NCI-H2081 (cell line): ENCODE measurements around the gene CTSF.
A peak's percentile ranks its signal among the peaks of the same experiment; 100 is the strongest.
"Not testable (repeated sequence)": the region's sequence is repeated elsewhere in the genome, so short reads cannot be mapped to it uniquely, and the experiment has no call there.

Experiments used
- DNase-seq, 2 experiments: peaks; one replicate each; lab custom pipeline; 2025; lab: John Stamatoyannopoulos, UW

Gene CTSF

DNA sequence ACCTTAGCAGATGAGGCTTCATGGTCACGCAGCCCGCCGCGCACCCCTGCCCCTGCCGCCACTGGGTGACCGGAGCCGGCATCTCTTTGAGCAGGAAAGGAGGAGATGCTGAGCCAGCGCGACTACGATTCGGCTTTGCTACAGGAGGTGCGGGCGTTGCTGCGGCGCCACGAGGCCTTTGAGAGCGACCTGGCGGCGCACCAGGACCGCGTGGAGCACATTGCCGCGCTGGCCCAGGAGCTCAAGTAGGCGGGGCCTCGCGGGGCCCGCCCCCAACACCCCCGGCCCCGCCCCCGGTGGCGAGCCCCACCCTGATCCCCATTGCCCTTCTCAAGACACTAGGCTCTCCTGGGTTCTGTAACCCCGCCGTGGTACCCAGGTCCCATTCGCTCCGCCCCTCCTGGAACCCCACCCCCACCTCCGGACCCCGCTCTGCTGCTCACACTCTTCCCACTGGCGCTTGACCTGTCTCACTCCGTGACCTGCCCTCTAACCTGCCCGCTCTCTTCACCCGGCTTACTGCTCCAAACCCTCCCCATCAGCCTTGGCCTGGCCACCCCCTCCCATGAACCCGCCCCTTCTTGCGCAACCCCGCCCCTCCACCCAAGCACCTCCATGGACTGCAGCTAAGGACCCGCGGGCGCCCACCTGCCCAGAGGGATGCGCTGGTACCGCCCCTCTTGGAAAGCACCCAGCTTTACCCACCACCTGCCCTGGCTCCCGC lies 9.1 kb downstream of the CTSF start:
- DNase-seq = no peak

DNA sequence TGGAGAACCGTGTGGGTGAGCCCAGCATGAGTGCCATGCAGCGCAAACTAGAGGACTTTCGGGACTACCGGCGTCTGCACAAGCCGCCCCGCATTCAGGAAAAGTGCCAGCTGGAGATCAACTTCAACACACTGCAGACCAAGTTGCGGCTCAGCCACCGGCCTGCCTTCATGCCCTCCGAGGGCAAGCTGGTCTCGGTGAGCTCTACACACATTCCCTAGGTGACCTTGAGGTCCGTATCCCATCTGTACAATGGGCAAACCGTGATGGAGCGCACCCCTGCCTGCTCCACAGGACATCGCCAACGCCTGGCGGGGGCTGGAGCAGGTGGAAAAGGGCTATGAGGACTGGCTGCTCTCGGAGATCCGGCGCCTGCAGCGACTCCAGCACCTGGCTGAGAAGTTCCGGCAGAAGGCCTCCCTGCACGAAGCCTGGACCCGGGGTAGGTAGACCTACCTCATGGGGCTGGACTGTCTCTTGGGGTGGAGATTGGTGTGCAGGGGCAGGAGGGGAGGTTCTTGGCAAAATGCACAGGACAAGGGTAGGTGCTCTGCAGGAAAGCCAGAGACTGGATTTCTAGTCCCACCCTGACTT lies 10.6 kb downstream of the CTSF start:
- DNase-seq = no peak

GRCh38 chr11:66556086-66556485 lies 12.3 kb downstream of the CTSF start:
- DNase-seq = no peak

GRCh38 chr11:66555416-66555815 lies 13.0 kb downstream of the CTSF start:
- DNase-seq = no peak

DNA sequence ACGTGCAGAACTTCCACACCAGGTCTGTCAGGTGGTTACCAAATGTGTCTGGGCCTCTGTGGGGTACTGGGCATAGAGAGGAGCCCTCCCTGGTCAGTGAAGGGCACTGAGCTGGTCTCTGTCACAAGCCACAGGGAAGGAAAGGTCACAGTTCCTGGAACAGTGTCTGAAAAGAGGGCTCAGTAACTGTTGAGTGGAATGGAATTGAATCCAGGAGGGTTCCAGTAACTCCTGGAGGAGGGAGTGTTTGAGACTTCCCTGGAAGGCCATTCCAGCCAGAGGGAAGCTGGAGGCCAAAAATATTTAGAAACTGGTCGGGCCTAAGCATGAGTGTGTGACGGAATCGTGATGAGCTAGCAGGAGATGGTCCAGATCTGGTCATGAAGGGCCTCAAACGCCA lies 13.8 kb downstream of the CTSF start:
- no peak for DNase-seq

GRCh38 chr11:66550887-66551286 lies 17.5 kb downstream of the CTSF start:
- no peak for DNase-seq

DNA sequence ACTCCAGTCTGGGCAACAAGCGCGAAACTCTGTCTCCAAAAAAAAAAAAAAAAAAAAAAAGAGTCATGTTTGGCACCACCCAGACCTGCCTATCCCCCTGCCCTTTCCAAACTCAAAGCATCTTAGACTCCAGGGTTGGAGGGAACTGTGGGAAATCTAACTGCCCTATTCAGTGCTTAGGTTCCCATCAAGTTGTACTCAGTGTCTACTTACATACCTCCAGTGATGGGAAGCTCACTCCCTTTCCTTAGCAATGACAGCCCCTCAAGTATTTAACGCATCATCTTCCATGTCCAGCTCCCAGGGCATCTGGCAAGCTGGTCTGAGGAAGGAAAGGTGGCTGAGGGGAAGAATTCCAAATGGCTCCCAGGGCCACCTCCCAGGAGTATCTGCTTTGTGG lies 18.7 kb downstream of the CTSF start:
- no peak for DNase-seq

DNA sequence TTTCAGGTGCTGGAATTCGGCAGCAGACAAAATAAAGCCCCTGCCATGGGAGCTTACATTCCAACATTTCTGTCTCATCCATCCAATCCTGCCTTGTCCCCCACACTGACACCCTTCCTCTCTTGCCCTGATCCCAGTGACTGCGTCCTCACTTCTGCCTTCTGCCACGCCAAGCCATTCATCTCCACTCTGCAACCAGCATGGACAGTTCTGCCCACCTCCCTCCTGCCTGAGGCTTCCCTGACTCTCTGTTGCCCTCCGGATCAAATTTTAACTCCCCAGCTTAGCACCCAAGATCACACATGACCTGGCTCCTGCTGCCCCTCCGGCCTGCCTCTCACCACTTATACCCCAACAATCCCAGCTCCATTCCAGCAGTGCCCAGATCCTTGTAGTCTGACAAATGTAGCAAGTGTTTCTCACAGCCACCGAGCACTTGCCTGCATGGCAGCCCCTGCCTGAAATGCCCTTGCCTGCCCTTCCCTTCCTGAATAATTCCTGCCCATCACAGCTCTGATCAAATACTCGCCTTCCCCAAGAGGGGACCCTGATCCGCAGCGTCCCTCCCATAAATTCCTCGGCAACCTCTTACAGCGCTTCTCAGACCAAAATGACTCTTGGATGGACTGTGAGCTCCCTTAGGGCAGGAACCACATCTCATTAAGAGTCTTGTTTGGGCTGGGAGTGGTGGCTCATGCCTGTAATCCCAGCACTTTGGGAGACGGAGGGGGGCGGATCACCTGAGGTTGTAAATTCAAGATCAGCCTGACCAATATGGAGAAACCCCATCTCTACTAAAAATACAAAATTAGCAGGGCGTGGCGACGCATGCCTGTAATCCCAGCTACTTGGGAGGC lies 19.4 kb downstream of the CTSF start:
- DNase-seq = no peak

- no peak for DNase-seq
Measured at GRCh38 chr11:66548041-66548440, 20.4 kb downstream of the CTSF start.

- DNase-seq = no peak
Measured at GRCh38 chr11:66547662-66548009, 20.8 kb downstream of the CTSF start.

GRCh38 chr11:66546966-66547661 lies 21.3 kb downstream of the CTSF start:
- DNase-seq = no peak

DNA sequence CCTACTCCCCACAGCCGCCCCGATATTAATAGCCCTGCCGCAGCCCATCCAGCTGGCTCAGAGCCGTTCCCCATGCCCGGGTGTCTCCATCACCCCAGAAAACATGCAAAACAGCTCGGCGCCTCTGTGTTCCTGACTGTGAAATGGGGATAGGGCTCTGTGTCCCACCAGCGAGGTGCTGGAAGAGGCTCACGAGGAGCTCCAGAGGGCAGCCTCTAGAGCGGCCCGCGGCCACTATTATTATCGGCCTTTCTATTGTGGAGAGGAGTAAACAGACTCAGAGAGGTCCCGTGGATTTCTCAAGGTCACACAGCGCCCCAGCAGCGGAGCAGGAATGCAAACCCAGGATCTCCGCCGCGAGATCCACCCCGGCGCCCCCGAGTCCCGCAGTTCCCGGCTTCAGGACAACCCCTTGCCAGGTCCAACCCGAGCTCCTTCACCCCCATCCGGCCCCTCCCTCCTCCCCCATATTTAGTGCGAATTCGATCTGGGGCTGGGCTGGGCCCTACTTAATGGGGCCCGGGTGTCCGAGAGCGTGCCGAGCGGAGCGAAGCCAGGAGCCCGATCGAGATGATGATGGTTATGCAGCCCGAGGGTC lies 21.9 kb downstream of the CTSF start, which contains the start of gene ACTN3:
ACTN3 (plus strand) TSS at position 536 of the 598 bp plus-strand sequence; CDS start at position 571, 35 bp downstream.
- DNase-seq = no peak

DNA sequence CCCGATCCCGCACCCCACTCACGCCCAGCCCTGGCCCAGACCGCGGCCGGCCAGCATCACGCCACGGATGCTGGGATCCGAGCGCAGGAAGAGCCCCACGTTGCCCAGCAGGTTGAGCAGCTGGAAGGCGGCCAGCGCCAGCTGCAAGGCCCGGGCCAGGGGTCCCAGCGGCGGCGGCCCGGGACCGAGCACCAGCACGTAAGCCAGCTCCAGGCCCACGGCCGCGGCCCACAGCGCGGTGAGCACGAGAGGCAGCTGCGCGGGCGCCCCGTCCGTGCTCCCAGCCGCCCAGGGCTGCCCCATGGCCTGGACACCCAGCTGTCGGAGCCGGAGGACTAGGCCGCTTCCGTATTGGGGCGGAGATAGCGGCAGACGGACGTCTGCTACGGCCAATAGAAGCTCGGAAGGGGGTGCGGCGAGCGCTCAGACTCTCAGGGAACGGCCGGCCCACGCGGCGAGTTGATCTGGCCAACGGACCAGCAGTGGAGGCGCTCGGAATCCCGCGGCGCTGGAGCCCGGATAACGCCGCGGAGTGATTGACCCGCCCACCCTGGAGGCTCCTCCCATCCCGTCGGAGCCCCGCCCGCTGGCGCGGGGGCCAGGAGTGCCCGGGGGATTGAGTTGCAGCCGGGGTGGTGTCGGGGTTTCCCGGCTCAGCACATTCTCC lies 22.6 kb downstream of the CTSF start, which contains the start of gene ZDHHC24:
ZDHHC24 (minus strand) TSS at position 348 of the 667 bp plus-strand sequence; CDS start at position 303, 45 bp downstream.
- DNase-seq = peak; percentile 94 to 95

- not testable (repeated sequence) for DNase-seq
Measured at GRCh38 chr11:66544952-66545351, 23.5 kb downstream of the CTSF start.

DNA sequence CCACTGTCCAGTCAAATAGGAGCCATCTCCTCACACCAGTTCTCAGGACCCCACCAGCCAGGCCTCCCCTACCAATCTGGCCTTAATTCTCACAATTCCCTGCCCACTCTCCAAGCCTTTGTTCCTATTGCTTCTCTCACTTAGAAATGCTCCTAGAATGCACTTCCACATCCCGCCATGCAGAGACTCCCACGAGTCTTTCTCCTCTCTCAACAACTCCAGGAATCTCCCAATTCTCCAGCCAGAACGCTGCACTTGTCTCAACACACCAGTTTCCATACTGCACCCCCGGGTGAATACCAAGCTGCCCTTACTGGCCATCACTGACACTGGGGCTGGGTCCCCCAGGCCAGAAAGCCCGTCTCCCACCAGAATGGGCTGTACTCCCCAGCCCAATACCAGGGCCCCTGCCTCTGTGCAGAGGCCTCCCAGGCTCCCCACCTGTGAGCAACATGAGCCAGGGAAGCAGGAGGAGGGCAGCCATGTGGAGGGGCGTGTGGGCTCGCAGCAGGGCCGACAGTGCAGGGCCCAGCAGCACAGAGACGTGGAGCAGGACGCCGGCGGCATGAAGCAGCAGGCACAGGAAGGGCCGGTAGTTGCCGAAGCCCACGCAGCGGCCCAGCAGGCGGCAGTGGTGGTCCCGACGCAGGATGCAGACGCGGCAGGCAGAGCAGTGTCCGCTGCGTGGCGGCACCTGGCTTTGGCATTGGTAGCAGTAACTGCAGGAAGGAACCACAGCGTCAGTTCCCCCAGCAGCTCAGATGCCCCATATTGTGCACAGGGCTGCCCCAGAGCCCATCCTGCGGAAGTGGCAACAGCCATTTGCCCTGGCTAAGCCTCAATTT lies 24.9 kb downstream of the CTSF start:
- no peak for DNase-seq

- DNase-seq = no peak
Measured at GRCh38 chr11:66542362-66542761, 26.0 kb downstream of the CTSF start.

GRCh38 chr11:66541892-66542291 lies 26.5 kb downstream of the CTSF start:
- DNase-seq = no peak

DNA sequence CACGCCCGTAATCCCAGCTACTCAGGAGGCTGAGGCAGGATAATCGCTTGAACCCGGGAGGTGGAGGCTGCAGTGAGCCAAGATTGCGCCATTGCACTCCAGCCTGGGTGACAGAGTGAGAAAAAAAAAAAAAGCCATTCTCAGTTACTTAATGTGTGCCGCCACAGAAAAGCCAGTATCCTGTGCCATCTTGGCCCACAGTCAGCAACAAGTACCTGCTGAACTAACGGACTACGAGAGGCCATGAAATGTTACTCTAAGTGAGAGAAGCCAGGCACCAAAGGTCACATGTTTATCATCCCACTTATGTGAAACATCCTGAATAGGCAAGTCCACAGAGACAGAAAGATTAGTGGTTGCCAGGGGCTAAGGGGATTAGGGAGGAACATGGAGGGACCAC lies 27.8 kb downstream of the CTSF start:
- DNase-seq = not testable (repeated sequence)

GRCh38 chr11:66539870-66540213 lies 28.6 kb downstream of the CTSF start:
- DNase-seq = no peak

GRCh38 chr11:66539170-66539869 lies 29.1 kb downstream of the CTSF start:
- DNase-seq = no peak
